Measurements from ENCODE around the gene BHMT2.
A peak's percentile ranks its signal among the peaks of the same experiment; 100 is the strongest.

The BHMT2 gene, protein sequence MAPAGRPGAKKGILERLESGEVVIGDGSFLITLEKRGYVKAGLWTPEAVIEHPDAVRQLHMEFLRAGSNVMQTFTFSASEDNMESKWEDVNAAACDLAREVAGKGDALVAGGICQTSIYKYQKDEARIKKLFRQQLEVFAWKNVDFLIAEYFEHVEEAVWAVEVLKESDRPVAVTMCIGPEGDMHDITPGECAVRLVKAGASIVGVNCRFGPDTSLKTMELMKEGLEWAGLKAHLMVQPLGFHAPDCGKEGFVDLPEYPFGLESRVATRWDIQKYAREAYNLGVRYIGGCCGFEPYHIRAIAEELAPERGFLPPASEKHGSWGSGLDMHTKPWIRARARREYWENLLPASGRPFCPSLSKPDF

DNA sequence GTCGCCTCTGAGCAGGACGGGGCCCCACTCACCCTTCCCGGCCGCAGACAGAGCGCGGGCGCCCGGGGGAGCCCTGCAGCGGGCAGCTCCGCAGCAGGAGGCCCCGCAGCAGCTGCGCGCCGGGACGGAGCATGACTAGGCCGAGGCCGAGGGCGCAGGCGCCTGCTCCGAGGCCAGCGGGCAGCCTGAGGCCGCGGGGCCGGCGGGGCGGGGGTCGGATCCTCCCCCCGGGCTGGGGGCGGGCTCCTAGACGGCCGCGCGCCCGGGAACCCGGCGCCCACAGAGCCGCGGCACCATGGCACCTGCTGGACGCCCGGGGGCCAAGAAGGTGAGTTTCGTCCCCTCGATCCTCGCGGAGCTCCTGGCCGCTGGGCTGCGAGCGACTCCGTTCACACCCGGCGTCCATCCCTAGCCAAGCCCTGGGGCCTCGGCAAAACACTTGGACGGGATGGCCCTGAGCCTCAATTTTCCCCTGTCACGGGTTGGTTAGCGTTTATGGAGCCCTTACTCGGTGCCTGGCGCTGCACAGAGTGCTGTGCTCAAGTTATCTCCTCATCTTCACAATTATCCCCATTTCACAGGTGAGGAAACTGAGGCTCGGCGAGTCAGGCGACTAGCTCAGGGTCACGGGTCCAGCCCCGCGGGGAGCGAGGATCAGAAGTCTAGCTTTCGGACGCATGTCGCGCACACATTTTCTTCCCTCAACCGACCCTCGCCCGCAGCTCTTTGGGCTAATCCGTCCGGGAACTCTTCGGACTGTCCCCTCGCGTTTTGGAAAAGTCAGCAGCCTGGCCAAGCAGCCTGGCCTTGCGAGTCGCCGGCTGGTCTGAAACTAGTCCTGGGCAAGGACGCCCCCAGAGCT lies at the start of gene BHMT2, which contains the start of gene DMGDH:
Gene BHMT2 (plus strand): TSS at position 280 of the 862 bp plus-strand sequence. CDS start 16 bp downstream, at position 296.
Gene DMGDH (minus strand): TSS at position 187 of the 862 bp plus-strand sequence. CDS start 54 bp downstream, at position 133.
- peak; percentile 59 for DNase-seq

DNA sequence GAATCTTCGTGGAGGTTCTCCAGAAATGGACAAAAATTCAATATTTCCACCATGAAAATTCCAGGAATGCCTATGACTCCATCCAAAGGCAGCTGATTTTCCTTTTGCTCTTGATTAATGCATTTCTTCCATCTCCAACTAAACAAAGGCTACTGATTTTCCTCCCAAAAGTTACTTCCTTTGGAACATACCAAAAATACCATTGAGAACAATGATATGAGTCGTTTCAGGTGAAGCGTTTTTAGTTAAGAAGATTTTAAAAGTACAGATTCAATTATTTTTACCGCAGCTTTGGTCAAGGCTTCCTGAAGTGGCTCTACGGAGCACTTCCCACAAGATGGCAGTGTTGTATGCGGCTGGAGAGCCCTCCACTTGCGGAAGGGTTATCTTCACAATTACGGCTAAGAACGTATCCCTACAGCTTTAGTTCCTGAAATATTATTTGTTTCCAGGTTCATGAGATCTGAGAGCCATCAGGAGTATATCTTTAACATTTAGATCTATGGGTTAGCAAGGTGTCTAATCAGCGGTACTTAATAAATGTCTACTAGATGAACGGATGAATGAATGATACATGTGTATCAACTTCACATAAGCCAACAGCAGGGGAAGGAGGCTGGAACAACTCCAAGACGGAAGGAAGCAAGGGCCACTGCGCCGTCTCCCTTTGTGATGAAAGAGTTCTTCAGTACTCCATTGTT lies 48.6 kb upstream of the BHMT2 start:
- DNase-seq, result peak; percentile 54

DNA sequence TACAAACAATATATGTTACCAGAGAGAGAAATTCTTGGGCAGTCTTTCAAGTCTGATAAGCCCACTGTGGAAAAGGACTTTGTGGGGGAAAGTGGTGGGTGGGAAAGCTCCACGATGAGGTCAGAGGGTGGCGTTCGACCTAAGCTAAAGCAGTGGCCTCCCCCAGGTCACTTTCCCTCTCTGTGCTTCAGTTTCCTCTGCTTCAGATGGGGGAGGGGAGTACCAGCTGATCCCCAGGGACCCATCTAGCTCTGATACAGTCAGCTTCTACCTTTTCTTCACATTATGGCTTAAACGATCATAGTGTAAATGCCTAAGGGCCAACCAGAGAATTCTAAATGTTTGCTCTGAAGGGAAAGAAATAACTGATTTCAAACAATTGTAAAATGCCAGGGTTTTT lies 47.8 kb upstream of the BHMT2 start:
- peak; percentile 10 for DNase-seq

DNA sequence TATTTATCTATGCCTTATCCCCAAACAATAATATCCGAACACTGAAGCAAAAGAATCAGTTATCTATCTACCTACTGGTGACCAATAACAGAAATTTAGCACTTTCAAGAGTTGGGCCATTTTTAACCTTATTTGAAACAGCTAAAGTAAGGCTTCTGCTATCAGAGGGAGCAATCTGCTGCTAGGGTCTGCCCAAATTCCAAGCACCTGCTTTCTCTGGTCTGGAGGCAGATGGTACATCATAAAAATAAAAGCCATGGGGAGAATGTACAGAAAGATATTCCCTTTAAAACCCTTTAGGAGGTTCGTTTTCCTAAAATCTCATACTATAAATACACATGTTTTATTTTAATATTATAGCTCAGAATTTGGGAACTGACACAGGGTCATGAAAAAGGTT lies 46.8 kb upstream of the BHMT2 start:
- no peak for DNase-seq

DNA sequence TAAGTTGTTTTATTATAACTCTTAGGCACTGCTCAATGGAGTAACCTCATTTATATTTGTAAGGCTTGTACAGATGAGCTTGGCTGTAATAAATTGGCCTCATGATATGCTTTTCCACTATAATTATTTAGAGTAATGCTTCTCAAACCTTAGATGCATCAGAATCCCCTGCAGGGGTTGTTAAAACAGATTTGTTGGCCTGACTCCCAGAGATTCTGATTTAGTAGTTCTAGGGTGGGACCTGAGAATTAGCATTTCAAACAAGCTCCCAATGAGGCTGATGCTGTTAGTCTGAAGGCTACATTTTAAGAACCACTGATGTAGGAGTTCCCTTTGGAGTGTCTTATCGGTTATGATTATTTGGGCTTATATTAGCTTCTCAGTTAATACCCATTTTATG lies 46.2 kb upstream of the BHMT2 start:
- DNase-seq, result peak; percentile 48

DNA sequence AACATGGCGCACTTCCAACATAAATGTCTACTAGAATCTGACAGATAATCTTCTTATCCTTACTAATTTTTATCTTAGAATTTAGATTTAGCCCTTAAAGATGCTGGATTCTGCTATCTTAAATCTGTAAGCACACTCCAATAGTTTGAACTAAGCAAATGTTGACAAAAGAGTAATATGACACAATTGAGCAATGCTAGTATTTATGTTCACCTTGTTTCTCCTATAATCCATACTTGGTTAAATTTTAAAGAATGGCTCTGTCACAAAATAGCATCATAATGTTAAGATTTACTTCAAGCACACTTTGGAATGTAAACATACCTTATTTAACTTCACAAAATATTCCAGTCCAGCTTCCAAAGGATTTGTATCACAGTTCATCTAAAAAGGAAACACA lies 45.6 kb upstream of the BHMT2 start:
- DNase-seq, result no peak

DNA sequence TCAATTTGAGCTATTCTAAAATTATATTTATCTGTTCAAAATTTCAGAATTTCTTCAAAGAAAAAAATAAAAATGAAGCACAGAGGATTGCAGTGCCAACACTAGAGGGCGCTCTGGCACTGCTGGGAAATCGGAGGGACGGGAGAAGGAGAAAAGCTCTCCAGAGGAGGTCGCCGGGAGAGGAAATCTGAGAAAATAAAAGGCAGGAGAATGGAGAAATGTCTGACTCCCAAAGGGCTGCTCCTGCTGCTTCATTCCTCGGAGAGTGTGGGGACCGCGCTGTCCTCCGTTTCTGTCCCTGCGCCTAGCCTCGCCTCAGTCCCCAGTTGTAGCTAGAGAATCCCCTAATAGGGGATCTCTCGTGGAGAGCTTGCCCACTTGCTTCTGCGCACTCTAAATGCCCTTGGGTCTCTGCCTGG lies 44.5 kb upstream of the BHMT2 start:
- DNase-seq, result peak; percentile 74

DNA sequence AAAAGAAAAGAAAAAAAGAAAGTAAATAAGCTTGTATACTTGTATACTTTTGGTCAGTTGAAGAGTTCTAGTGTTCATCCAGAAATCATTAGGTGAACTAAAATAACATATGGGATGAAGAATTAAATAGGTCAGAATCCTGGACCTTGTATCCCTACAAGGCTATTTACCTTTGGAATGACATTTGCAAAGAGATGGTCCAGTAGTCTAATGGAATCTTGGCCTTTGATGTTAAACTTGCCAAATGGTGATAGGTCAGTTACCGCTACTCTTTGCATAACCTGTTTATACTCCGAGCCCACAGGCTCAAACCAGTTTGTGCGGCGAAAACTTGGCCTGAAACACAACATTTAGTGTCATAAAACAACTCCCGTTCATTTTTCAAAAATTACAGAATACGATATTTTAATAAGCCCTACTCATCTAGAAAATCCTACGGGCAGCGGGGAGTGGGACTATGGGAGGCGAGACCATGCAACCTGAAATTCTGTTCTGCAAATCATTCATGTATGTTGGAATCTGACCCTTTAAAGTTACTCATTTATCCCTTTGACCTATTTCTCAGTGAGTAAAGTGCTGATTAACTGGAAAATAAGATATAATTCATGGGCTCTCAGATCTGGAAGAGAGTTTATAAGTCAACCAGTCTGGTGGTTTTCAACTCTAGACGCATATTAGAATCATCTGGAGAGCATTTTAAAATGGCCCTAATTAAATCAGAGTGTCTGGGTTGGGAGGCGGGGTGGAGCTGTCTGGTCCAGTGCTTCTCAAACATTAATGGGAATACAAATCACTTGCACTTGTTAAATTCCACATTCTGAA lies 38.7 kb upstream of the BHMT2 start:
- DNase-seq, result no peak

DNA sequence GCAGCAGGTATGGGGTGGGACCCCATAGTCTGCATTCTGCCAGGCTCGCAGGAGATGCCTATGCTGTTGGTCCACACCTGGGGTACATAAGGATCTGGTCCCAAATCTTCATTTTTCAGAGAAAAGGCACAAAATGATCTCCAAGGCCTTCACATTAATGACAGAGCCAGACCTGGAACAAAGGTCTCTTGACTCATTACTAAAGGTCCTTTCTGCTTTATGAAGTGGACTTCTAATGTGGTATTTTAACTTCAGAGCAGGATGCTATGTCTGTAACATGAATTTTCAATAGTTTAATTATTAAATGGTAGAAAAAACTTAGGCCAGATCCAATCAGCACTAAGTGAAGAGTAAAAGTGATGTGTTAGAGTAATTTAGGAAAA lies 38.1 kb upstream of the BHMT2 start:
- no peak for DNase-seq

DNA sequence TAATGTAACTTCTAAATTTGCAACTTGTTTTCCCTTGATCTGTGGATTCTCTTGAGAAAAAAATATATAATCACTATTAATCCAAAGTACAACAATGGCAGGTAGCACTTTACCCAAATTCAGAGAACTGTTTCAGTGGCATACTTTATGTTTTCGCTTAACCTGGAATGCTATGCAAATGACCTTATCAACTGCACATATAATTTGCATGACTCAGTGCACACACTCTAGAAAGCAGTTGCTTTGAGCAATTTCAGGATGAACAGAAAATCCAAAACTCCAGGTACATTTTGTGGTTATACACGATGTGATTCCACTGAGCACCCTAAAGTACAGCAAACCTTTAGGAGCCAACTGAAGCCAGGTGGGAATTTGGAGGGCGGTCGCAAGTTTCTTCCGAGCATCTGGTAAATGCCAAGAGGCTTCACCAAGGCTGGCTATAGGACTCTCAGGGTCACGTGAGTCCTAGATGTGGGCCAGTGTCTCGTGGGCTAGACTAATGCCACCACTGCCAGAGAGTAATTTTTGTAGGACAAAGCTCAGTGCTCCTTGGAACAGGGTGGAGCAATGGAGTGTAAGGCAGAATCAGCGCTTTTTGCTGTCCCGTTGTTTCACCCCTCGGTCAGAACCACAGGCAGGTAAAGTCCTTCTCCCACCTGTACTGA lies 37.4 kb upstream of the BHMT2 start:
- no peak for DNase-seq

DNA sequence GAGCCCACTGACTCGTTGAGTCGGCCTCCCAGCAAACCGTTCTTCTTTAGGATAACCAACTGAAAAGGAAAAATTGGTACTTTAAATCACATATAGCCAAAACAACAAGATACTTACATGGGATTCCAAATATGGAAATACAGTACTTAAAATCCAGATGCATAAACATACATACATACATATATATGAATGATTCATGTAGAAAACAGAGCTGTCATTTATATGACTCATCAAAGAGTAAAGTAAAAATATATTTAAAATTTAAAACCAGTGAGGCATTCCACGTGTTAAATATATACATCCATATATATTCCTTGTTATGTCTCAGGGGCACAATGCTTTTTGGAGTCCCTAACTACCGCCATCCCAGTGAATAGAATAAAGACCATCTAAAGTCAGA lies 36.8 kb upstream of the BHMT2 start:
- DNase-seq, result no peak

DNA sequence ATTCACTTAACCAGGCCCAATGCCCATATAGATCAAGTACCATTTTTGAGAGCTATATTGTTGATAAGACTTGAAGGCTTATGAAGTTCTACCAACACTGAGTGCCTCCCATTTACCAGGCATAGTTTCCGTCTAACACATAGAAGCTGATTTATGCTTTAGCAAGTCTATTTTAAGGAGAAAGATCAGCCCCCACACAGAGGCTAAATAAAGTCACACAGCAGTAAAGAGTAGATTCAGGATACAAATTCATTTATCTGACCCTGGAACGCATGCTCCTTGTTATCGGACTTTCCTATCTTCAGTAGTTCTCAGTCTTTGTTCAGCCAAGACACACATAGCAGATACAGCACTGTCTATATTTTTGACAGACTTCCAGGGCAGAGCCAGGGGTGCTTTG lies 34.3 kb upstream of the BHMT2 start:
- DNase-seq, result no peak

DNA sequence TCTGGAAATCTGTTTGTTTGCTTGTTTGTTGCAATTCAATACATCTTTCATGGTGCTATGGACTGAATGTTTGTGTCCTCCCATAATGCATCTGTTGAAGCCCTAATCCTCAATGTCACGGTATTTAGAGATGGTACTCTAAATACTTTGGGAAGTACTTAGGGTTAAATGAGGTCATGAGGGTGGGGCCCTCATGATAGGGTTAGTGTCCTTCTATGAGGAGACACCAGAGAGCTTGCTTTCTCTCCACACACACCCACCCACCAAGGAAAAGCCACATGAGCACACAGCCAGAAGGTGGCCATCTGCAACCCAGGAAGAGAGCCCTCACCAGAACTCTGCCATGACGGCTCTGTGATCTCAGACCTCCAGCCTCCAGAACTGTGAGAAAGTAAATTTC lies 32.8 kb upstream of the BHMT2 start:
- DNase-seq, result no peak

DNA sequence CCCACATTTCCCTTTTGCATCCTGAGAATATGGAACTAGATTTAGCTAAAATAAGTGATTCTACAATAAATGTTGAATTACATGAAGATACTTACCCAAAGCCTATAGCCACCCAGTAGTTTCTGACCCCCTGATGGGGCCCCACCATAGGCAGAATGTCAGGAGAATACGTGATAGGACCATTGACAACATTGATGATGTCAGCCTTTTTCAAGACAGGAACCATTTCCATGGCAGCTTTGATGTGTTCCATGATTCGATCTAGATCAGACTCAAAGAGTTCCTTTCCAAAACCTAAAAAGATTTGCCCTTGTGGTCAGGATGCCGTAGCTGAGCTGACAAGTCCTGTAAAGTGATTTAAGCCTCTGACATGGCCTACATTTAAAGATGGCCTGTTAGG lies 27.4 kb upstream of the BHMT2 start:
- no peak for DNase-seq

DNA sequence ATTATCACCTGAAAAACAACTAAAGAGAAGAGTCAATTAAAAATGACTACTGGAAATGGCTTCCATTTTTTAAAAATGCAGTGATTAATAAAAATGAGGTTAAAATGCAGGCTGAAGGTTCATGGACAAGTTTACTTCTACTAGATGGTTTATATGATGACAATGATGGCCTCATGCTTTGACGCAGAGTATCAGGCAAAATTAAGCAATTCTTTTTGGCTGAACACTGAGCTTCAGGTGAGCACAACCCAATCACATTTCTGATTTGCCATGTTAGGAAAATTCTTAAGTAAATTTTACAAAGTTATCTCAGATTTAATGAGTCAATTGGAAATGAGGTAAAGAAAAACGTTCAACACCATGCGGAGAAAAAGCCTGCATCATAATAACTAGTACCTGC lies 22.4 kb upstream of the BHMT2 start:
- no peak for DNase-seq

DNA sequence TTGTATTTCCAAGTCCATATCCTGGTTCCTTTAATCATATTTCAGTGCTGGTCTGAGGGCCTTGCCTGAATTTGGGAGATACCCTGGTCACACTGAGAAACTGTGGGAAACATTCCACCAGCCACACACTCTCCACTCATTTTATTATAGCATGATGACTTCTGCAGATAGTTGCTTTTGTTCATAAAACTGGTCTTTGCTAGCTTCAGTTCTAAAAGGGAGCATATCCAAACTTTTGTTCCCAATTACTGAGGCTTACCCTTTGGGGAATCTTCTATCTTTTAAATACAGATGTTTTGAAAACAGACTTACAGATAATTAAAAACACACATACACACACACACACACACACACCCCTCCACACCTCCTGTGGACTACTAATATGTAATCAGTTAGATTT lies 21.1 kb upstream of the BHMT2 start:
- DNase-seq, result no peak

DNA sequence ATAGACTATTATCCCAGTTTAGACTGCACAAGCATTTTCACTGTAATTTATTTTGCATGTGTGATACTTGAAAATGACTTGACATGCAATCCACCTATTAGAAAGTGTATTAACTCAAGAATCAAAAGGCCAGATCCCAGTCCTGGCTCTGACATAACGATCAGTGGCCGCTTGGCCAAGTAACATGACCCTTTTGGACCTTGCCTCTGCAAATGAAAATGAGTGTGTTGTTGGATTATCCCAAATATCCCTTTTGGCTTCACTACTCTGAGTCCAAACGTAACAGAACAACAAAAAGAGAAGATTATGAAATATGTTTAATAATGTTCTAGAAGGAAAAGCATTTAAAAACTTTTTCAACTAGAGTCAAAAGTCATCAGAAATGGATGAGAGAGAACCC lies 19.1 kb upstream of the BHMT2 start:
- no peak for DNase-seq

DNA sequence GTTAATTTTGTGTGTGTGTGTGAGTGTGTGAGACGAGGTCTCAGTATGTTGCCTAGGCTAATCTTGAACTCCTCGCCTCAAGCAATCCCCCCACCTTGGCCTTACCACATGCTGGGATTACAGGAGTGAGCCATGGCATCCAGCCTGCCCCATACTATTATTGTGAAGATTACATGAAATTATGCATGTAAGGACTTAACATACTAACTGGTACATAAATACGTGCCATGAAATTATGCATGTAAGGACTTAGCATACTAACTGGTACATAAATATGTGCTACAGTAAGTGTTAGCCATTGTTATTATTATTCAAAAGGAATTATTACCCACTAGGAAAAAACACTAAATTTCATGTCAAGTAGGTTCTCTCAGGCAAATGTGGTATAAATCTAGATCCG lies 16.2 kb upstream of the BHMT2 start:
- no peak for DNase-seq

DNA sequence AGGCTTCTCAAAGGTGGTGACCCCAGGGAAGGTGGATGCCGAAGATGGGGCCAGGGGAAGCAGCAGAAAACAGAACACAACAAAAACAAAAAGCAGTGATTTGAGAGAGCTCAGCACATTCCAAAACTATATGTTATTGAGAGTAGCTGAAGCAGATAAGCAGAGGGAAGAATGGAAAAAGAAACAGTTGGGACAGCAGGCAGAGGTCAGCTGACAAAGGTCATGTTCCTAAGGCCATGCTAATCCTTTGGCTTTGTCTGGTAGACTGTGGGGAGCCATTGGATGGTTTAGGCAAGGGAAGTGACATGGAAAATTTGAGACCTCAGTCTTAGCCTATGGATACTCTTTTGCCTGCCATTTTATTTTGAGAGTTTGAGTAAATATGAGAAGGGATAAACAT lies 14.6 kb upstream of the BHMT2 start:
- DNase-seq, result no peak

DNA sequence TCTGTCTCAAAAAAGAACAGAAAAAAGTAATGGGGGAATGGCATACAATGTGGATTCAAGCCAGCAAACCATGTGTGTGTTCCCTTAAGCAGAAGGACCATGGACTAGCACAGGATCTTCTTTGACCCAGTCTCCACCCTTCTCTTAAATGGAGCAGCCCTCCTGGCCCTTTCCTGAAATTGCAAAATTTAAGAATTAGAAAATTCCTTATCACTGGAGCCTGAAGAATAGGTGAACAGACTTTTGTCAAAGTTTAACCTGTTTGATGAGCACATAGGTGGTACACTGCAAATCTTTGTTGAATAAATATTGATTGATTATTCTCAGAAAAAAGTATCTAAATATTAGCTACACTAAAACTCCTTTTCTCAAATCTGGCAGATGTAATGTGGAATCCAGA lies 12.7 kb upstream of the BHMT2 start:
- no peak for DNase-seq

DNA sequence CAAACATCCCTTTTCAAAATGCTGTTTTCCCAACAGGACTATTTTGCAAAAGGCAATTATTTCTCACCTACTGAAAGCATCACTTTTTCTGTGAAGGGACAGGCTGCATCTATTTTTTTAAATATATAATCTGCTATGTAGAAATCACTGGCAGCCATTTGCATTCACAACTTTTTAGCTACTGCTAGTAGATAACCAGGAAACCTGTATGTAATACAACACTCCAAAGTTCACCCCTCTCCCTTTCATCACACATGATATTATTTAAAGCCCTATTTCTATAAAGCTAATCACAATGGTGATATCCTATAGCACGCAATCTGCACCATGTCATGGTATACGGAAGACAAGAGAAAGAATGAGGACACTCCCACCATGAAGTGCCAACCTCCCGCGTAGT lies 9.9 kb upstream of the BHMT2 start:
- DNase-seq, result no peak

DNA sequence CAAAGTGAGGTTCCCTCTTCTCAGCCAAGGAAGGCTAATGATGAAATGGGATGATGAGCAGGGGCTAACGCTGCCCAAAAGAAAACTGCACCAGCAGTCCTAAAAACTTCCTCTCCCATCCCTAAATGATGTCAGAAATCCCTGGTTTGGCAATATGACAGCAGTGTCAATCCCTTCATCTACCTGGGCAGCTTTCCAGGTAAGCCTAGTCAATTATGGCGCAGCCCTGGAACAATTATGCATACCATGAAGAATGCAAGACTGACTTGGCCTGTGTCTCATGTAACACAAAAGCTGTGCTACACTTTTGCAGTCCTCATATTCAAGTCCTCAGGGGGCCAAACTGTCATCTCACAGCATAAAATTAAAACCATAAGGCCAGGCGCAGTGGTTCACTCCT lies 7.1 kb upstream of the BHMT2 start:
- DNase-seq, result peak; percentile 53

All from NCI-H69 (cell line).